HAP-1 (cell line): ENCODE results near the gene POC1A.
"Not testable (repeated sequence)": the region's sequence is repeated elsewhere in the genome, so short reads cannot be mapped to it uniquely, and the experiment has no call there.

Experiments used
- DNase-seq, 2 experiments: peaks; one replicate each; pipeline ENCODE4 v3.0.0-alpha.2; 2016 to 2020; ENCODE audit warnings: low spot score in 2 of 2
- H3K27me3 ChIP-seq: fragments of 250-450 bp; sonication (Bioruptor Pico); 2 replicates; pipeline ENCODE4 v1.5.1; 2020; ENCODE audit warnings: low read depth, mild to moderate bottlenecking, moderate library complexity
- H3K36me3 ChIP-seq: fragments of 250-450 bp; sonication (Bioruptor Pico); replicated peaks from 2 replicates; pipeline ENCODE4 v1.5.1; 2020; ENCODE audit warnings: mild to moderate bottlenecking
- H3K4me1 ChIP-seq: fragments of 250-450 bp; sonication (Bioruptor Pico); 2 replicates; pipeline ENCODE4 v1.5.1; 2020; ENCODE audit warnings: mild to moderate bottlenecking
- H3K4me3 ChIP-seq: fragments of 250-450 bp; sonication (Bioruptor Pico); 2 replicates; pipeline ENCODE4 v1.5.1; 2020; ENCODE audit warnings: mild to moderate bottlenecking, moderate library complexity
- H3K9me3 ChIP-seq: fragments of 250-450 bp; sonication (Bioruptor Pico); 2 replicates; pipeline ENCODE4 v1.5.1; 2020; ENCODE audit warnings: mild to moderate bottlenecking, moderate library complexity
- in situ Hi-C: fragments of 300-500 bp; cut with MboI; formaldehyde crosslinking; loops from 3 replicates; pipeline ENCODE4 v1.14.3; 2020; ENCODE audit warnings: low sequenced_read_pairs, inconsistent platforms, mixed read lengths

Gene POC1A

DNA sequence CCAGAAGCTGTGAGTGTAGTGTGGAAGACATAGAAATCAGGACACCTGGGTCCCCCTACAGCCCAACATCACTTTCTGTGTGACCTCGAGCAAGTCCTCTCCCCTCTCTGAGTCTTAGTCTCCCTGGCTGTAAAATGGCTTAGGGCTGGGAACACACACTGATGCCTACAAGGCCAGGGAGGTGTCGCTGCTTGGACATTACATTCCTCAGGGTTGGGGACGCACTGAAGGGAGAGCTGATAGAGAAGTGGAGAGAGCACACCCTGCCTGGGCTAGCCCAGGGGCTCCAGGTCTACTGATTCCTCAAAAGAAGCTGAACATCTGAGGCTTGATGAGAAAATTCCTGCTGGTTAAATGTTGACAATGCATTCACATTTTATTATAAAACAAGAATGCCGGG, 37.4 kb upstream of the POC1A start:
- no peak for DNase-seq
- Histone ChIP-seq H3K36me3 (no peaks in the 10 kb centered on the region), H3K4me3 (no peak overlapping the region), H3K9me3 (no peaks in the 10 kb centered on the region), H3K4me1 (no peaks in the 10 kb centered on the region), H3K27me3 (no peaks in the 10 kb centered on the region)
- in situ Hi-C loops = no loop called here

DNA sequence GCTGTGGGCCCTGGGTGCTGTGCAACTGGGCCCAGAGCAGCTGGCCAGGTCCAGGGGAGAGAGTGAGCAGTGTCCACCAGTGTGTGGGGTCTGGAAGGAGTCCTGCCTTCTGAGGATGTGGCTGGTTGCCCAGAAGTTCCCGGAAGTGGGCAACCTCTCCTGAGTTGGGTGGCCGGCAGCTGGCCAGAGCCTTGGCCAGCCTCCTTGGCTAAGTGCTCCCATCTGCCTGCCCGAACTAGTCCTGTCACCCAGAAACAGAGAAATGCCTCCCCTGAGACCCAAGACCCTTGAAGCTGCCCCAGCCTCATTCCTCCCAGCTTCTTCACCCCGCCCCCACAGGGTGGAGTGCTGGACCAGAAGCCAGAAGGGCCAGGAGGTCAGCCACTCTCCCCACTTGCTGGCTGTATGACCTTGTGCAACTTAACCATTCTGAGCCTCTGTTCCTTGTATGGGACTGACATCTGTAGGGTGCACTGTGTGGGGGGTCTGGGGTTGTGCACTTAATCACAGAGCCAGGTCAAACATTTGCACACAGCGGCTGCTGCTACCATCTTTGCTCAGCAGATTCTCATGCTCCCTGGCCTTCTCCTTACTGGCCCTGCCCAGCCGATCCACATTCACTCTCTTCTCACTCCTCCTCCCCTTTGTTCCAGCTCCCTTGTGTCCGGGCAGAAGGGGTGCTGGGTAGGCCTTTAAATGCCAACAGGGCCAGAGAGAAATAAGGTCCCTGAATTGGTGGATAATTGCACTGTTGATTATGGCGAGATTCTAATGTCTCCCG, 36.3 kb upstream of the POC1A start:
- Histone ChIP-seq H3K4me1 (no peaks in the 10 kb centered on the region), H3K4me3 (no peak overlapping the region), H3K27me3 (no peaks in the 10 kb centered on the region), H3K9me3 (no peaks in the 10 kb centered on the region), H3K36me3 (no peaks in the 10 kb centered on the region)
- DNase-seq = no peak
- in situ Hi-C loops = no loop called here

DNA sequence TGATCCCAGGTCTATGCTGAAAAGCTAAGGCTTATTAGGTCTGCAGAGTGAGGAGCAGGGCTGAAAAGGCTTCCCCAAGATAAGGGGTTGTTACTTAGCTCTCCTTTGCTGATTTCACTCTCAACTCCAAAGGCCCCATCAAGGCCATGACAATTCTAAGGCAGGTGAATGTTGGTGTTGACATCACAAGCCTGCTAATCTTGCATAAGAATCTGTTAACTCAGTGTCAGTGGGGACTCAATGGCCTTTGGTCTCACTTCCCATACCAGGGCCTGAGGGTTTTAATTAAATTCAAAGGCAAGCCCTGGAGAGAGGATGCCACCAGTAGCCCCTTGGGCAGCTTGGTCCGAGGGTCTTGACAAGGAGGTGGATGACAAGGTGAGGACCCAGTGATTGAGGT, 34.3 kb upstream of the POC1A start:
- in situ Hi-C loops = no loop called here
- Histone ChIP-seq H3K4me1 (no peaks in the 10 kb centered on the region), H3K27me3 (no peaks in the 10 kb centered on the region), H3K4me3 (no peak overlapping the region), H3K36me3 (no peaks in the 10 kb centered on the region), H3K9me3 (no peaks in the 10 kb centered on the region)
- DNase-seq = no peak

DNA sequence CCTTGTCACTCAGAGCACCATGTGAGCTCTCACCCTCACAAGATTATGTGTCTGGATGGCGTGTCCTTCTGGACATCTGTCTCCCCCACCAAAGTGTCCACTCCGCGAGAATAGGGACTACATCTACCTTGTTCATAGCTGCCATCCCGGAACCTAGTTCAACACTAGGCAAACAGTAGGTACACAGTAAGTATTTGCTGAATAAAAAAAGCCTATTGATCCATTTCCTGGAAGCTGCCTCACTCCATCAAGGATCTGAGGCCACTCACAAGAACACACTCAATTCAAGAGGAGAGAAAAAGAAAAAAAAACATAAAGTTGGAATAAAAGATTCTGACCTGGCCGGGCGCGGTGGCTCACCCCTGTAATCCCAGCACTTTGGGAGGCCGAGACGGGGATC, 32.5 kb upstream of the POC1A start:
- H3K27me3 ChIP-seq = no peaks in the 10 kb centered on the region
- H3K4me1 ChIP-seq = no peaks in the 10 kb centered on the region
- H3K4me3 ChIP-seq = no peak overlapping the region
- in situ Hi-C loops = no loop called here
- H3K36me3 ChIP-seq = no peaks in the 10 kb centered on the region
- H3K9me3 ChIP-seq = no peaks in the 10 kb centered on the region
- no peak for DNase-seq

DNA sequence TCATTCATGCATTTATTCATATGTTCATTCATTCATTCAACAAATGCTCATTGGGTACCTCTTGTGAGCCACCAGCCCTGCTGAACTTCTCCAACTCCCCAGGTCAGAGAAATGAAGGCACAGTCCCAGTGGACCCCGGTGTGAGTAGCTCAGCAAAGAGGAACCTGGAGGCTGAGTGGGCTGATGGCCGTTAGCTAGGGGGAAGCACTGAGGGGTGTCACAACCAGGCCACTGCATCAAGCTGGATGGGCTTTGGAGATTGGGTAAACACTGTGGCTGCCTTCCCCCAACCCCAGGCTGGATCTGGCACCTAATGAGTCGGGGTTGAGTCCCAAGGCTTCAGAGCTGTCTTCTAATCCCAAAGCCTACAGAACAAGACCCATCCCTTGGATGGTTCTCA, 31.6 kb upstream of the POC1A start:
- in situ Hi-C loops = no loop called here
- no peak overlapping the region for H3K4me3 ChIP-seq

DNA sequence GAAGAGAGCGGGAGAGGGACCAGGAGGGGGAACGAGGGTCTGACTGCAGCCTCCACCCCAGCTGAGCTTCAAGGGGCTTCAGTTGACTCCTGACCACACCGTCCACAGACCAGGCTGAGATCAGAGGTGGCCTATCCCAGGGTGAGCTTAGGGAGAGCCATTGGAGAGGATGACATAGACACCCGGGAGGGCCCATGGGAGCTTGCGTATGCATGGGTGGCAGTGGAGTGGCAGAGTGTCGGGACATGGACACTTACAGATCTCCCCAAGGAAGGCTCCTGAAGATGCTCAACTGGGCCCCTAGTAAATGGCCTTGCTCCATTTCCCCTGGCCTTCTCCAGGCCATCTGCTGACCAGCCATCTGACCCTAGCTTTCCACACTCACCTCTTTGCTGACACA, 31.1 kb upstream of the POC1A start:
- H3K27me3 ChIP-seq = no peaks in the 10 kb centered on the region
- no peak for DNase-seq
- H3K4me1 ChIP-seq = no peaks in the 10 kb centered on the region
- no peak overlapping the region for H3K4me3 ChIP-seq
- H3K9me3 ChIP-seq = no peaks in the 10 kb centered on the region
- in situ Hi-C loops = no loop called here
- no peaks in the 10 kb centered on the region for H3K36me3 ChIP-seq

More for the DNA sequence above, 31.6 kb upstream of the POC1A start:
- Histone ChIP-seq H3K36me3 (no peaks in the 10 kb centered on the region), H3K4me1 (no peaks in the 10 kb centered on the region), H3K9me3 (no peaks in the 10 kb centered on the region), H3K27me3 (no peaks in the 10 kb centered on the region)
- DNase-seq = no peak

DNA sequence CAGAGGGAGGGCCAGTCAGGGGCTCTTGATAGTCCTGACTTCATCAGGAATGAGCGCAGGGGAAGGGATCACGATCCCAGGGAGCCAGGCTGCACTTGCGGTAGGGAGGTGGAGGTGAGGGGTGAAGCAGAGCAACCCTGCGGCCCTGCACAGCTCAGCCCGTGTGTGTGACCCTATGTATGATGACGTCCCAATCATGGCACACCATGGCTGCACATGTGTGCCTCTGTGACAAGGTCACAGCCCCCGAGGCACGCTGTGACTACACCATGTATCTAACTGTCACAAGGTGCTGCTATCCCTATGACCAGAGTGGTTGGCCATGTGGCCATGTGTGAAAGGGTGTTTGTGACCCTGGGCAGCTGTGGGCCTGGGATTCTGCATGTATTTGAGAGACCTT, 30.5 kb upstream of the POC1A start:
- no peaks in the 10 kb centered on the region for H3K4me1 ChIP-seq
- no peaks in the 10 kb centered on the region for H3K36me3 ChIP-seq
- no peak overlapping the region for H3K4me3 ChIP-seq
- no peaks in the 10 kb centered on the region for H3K9me3 ChIP-seq
- no peaks in the 10 kb centered on the region for H3K27me3 ChIP-seq
- no peak for DNase-seq
- in situ Hi-C loops = no loop called here

DNA sequence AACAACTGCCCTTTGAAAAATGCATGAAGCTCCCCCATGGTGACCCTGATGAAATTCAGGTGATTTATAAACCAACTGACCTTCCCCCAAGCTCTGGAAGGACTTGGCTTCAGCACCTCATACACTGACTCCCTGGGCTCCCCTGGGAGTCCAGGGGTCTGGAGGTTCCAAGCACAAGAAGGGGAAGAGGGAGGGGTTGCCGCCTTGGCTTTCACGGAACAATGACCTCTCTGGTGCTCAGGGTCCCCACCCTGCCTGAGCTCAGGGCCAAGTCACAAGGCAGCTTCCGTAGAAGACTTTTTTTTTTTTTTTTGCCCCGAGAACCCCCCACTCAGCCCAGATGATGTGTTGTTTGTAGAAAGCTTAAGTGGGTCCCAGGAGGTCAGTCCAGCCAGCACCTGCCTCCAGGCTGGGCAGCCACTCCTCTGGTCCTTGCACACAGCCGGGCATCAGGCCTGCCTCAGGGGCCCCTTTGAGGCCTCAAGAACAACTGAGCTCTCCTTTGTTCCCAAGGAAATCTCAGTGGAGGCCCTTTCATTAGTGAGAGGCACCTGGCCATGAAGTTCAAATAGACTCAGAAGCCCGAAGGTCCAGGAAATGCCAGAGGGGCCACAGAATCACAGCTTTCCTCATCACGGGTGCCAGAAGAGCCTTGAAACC, 29.7 kb upstream of the POC1A start:
- Histone ChIP-seq H3K4me1 (no peaks in the 10 kb centered on the region), H3K36me3 (no peaks in the 10 kb centered on the region), H3K27me3 (no peaks in the 10 kb centered on the region), H3K9me3 (no peaks in the 10 kb centered on the region), H3K4me3 (no peak overlapping the region)
- DNase-seq = no peak
- in situ Hi-C loops = no loop called here

DNA sequence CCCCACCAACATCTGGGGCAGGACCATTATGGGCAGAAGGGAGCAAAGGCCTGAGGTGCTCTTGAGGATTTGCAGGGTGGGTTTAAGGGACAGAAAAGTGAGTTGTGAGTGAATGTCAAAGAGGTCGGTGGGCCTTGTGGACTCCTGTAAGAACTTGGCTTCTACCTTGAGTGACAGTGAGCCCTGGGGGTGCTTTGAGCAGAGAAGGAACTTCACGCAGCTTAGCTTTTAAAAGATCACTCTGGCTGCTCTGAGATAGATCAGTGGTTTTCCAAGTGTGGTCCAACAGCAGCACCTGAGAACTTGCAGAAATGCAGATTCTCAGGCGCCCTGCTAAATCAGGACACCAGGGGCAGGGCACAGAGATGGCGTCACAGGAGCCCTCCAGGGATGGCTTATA, 28.5 kb upstream of the POC1A start:
- DNase-seq = no peak
- no peaks in the 10 kb centered on the region for H3K36me3 ChIP-seq
- H3K4me3 ChIP-seq = no peak overlapping the region
- no peaks in the 10 kb centered on the region for H3K27me3 ChIP-seq
- H3K9me3 ChIP-seq = no peaks in the 10 kb centered on the region
- in situ Hi-C loops = no loop called here
- no peaks in the 10 kb centered on the region for H3K4me1 ChIP-seq

DNA sequence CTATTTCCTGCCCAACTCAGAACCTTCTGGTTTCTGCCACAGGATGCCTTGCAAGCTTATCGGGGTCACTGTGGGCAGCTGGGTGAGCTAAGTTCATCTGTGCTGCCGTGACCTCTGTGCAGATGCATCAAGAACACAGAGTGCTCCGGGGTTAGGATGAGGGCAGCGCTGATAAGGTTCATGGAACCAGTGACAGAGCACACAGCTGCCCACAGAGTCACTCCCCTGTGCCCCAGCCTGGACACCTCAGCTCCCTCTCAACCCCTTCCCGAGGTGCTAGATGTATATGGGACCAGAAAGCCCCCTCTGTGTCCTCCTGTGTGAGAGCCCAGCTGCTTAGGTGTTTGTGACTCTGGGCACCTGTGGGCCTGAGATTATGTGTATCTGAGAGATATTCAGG, 28.0 kb upstream of the POC1A start:
- in situ Hi-C loops = no loop called here
- no peak for DNase-seq
- no peak overlapping the region for H3K4me3 ChIP-seq
- H3K27me3 ChIP-seq = no peaks in the 10 kb centered on the region
- no peaks in the 10 kb centered on the region for H3K9me3 ChIP-seq
- no peaks in the 10 kb centered on the region for H3K36me3 ChIP-seq
- no peaks in the 10 kb centered on the region for H3K4me1 ChIP-seq

DNA sequence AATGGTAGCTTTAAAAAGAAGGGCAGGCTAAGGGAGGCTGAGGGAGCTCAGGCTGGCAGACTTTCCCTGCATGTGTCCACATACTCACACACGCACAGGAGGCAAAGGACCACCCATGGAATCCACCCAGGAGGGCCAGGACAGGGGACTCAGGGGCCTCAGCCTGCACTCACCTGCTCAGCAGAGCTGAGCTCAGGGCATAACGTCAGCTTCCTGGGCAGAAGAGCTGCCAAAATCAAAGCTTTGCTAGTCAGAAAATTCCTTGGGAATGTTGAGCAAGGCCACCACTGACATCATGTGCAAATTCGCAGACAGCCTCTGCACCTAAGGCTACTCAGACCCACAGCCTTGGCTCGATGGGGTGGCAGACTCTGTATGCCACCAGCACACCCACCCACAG, 27.3 kb upstream of the POC1A start:
- H3K27me3 ChIP-seq = no peaks in the 10 kb centered on the region
- no peak overlapping the region for H3K4me3 ChIP-seq
- no peaks in the 10 kb centered on the region for H3K4me1 ChIP-seq
- no peaks in the 10 kb centered on the region for H3K9me3 ChIP-seq
- no peaks in the 10 kb centered on the region for H3K36me3 ChIP-seq
- in situ Hi-C loops = no loop called here
- no peak for DNase-seq

DNA sequence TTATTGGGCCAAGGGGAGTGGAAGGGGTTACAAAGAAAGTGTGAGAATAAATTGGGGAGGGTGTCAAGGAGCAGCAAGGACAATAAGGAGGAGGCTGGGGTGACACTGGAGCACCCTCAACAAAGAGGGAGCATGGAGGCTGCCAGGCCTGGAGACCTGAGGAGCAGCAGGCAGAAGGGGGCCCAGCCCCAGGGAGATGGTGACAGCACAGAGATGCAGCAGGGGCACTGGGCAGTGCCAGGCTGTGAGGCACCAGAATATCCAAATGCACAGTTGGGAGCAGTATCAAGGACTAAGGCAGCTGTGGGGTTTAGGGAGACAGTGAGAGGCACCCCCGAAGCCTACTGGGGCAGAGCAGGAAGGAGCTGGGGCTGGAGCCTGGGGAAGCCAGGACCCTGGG, 24.3 kb upstream of the POC1A start:
- Histone ChIP-seq H3K4me3 (no peak overlapping the region), H3K4me1 (no peaks in the 10 kb centered on the region), H3K9me3 (no peaks in the 10 kb centered on the region), H3K36me3 (no peaks in the 10 kb centered on the region), H3K27me3 (no peaks in the 10 kb centered on the region)
- in situ Hi-C loops = no loop called here
- no peak for DNase-seq

DNA sequence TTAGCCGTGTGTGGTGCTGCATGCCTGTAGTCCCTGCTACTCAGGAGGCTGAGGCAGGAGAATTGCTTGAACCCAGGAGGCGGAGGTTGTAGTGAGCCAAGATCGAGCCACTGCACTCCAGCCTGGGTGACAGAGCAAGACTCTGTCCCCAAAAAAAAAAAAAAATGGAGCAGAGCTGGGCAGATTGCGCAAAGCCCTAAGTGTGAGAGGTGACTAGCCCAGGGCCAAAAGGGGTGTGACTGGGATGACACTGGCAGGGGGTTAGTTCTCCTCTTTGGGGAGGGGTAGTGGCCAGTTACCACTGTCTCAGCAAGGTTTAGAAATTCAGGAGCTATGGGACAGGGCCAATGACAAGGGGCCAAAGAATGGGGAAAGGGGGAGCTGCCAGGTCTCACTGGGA, 23.9 kb upstream of the POC1A start:
- H3K4me1 ChIP-seq, H3K36me3 ChIP-seq, H3K9me3 ChIP-seq, in situ Hi-C loops, H3K27me3 ChIP-seq, H3K4me3 ChIP-seq, DNase-seq: not testable (repeated sequence)

DNA sequence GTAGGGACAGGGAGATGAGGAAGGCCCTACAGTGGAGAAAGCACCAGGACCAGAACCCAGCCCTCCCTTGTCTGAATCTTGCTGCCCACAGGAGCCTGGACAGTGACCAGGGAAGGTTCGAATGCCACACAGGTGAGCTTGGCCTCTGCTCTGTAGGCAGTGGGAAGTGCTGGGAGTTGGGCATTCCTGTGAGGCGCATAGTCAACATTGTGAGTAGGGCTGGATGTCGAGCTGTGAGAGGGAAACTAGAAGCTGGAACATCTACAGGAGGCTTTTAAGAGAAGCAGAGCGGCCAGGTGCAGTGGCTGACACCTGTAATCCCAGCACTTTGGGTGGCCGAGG, 23.4 kb upstream of the POC1A start:
- DNase-seq = no peak
- in situ Hi-C loops = no loop called here
- no peaks in the 10 kb centered on the region for H3K36me3 ChIP-seq
- no peaks in the 10 kb centered on the region for H3K27me3 ChIP-seq
- no peaks in the 10 kb centered on the region for H3K9me3 ChIP-seq
- H3K4me3 ChIP-seq = no peak overlapping the region
- H3K4me1 ChIP-seq = no peaks in the 10 kb centered on the region
